ENCODE results near the gene ATXN1.

ATXN1 gene

DNA sequence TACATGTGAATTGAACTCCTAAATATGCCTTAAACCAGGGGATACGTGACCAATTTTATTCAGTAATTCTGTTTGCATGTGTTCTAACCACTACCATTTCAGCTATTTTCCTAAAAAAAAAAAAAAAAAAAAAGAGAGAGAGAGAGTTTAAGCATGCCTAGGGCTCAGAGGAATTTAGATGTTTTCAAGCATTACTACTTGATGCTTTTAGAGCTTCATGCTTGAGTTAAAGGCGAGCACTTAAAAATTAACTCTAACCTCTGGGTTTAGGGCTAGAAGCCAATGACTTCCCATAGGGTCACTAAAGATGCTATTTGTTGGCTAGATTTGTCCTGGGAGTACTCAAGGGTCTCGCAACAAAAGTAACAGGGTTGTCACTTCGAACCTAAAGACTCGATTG, 217.7 kb downstream of the ATXN1 start:
- TF ChIP-seq, protein P1, sequence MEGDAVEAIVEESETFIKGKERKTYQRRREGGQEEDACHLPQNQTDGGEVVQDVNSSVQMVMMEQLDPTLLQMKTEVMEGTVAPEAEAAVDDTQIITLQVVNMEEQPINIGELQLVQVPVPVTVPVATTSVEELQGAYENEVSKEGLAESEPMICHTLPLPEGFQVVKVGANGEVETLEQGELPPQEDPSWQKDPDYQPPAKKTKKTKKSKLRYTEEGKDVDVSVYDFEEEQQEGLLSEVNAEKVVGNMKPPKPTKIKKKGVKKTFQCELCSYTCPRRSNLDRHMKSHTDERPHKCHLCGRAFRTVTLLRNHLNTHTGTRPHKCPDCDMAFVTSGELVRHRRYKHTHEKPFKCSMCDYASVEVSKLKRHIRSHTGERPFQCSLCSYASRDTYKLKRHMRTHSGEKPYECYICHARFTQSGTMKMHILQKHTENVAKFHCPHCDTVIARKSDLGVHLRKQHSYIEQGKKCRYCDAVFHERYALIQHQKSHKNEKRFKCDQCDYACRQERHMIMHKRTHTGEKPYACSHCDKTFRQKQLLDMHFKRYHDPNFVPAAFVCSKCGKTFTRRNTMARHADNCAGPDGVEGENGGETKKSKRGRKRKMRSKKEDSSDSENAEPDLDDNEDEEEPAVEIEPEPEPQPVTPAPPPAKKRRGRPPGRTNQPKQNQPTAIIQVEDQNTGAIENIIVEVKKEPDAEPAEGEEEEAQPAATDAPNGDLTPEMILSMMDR (IDR thresholded peaks at IDR 0.05), result no peak

DNA sequence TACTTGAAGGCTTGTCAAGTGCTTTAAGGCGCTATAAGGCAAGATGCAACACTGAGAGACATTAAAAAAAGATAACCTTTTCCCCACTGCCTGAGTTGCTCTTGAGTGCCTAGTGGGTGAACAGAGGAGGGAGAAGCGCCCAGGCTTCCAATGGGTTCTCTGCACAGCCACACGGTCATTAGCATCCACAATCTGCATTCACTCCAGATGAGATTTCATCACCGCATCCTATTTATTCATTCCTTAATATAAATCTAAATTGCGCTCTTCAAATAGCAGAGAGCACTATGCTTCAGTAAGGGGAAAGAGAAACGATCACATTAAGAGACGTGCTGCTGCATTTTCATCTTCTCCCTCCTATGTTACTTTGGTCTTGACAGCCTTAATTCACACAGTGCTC, 219.2 kb downstream of the ATXN1 start:
- TF ChIP-seq, protein P1 (IDR thresholded peaks at IDR 0.05), result no peak

DNA sequence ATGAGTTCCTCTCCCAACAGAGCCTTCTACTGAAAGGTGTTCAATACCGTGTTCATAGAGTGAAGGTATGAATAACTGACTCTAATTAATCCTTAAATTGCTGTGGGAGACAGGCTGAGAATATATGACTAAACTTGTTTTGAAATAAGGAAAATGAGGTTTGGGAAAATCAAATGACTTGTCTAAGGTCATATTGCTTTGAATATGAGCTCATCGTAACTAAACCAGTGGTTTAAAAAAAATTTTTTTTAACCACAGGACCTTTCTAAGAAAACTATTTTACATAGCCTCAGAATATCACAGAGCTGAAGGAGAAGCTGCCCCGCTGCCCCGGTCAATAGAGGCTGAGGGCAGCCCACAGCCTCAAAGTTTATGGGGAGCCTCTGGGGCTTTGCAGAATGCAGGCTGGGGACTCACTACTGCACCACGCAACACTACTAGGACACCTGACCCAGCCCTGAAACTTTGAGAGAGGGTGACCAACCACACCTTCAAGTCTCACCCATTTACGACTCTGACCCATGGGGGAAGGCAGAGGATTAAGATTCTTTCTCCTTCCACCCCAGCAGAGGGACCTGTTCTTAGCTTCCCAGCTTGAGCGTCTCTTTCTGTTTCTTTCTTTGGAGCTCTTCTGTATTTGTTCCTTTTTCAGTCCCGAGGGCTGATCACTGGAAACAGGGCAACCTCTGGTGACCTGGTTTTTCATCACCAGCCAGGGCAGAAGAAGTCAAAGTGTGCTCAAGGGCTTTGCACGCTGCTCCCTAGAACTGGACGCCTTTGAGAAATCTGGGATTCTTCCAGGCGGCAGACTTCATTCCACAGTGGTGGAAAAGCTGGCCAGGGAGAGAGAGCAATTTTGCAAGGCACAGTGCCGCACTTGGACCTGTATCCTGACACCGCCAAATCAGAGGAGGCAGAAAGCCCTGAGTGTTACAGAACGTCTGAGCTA, 220.2 kb downstream of the ATXN1 start:
- TF ChIP-seq, protein P1 (IDR thresholded peaks at IDR 0.05), result no peak

DNA sequence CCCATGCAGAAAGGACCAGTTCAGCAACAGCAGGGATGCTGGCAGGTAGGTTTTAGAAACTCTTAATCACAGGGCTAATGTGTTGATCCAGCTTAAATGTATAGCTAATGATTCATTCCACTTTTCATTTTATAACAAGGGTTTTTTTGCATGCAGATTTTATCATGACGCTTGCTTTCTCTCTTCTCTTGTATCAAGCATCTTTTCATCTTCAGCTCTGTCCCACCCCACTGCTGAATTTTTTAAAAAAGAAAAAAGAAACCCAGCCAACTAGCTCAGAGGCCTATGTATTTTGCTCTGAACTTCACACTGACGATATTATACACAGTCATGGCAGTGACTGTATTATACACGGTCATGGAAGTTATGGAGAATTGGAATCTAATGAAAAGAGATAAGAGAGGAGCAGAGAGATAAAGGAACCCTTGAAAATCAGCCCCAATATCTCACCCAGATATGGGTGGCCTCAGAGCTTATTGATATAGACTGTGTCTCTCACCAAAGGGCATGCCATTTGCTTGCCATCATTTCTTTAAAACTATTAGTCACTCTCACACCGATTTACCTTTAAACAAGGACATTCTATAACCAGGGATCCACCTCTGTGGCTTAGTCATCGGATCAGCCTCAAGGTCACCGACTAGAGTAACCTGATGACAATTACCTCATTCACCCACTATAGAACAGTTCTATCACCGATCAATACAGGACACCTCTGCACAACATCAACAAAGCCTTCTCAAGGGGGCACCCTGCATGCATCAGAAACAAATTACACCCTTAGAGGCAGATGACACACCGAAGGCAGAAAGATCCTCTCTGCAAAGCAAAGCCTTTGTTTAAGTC, 222.0 kb downstream of the ATXN1 start:
- TF ChIP-seq, protein P1 (IDR thresholded peaks at IDR 0.05), result no peak

DNA sequence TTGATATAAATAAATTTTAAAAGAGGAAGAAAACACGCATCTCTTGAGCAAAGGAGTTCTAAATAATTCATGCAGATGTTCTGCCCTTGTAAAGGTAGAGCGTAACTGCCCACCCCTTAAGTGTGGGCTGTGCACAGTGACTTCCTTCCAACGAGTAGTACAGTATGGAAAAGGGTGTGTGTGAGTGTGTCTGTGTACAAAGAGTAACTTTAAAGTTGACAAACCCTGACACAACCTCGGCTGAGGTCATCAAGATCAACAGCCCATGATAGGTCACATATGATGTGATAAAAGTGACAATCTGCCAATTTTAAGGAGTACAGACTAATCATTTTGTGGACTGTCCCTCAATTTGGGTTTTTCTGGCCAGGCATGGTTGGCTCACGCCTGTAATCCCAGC, 225.7 kb downstream of the ATXN1 start:
- TF ChIP-seq, protein P1 (IDR thresholded peaks at IDR 0.05), result no peak

DNA sequence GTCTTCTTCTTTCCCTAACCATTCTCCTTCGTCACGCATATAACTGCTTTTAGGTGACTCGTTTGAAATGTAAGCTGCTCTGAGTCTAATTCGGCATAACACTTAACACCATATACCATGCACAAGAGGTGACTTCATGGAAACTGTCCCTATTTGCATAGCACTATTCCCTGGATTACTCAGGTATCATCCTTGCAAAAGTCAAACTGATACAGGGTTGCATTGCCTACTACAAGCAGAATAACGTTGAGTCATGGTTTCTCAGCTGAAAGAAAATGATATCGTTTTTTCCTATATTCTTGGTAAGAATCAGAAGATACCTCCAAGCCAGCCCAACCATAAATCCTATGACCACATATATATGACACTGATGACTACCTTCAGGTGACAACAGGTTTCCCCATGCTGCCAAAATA, 227.5 kb downstream of the ATXN1 start:
- TF ChIP-seq, protein P1 (IDR thresholded peaks at IDR 0.05), result no peak

DNA sequence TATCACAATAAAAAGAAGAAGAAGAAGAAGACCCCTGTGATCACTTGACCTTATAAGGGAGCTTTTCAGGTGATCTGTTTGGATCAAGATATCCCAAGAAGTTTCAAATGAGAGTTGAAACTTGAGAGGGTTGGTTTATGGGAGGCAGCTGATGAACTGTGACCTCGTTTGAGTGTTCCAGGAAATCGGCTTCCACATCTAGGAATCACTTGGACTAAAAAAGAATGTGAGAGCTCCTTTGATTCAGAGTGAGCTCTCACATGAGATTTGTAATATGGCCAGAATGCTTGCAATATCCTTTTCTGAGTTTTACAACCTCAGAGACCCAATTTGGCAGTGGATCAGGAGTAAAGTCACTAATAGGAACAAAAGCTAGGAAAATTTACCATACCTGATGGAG, 228.1 kb downstream of the ATXN1 start:
- TF ChIP-seq, protein P1 (IDR thresholded peaks at IDR 0.05), result no peak
